ENCODE measurements around the gene AMDHD2. TPM values are rescaled to one million over a fixed set of nuclear protein-coding genes. Genes with fewer than 3 reads are reported as not detected.

AMDHD2 gene
- total RNA-seq, 1 experiment from 2014 or later: 67.2 TPM

GRCh38 chr16:2475413-2476344 is 44.5 kb upstream of the AMDHD2 start:
- Mint-ChIP-seq H3K27me3 (ENCODE audit: insufficient read depth, unreplicated experiment) (no peaks in the 10 kb centered on the region), H3K4me1 (ENCODE audit: low read depth, unreplicated experiment) (peaks cover 5% of the 10 kb centered on the region), H3K27ac (ENCODE audit: unreplicated experiment) (no peak overlapping the region), H3K4me3 (ENCODE audit: unreplicated experiment) (peak overlapping the region; percentile 73), H3K36me3 (ENCODE audit: insufficient read depth, unreplicated experiment) (peaks cover 16% of the 10 kb centered on the region), H3K9me3 (ENCODE audit: unreplicated experiment) (no peaks in the 10 kb centered on the region)
- Histone ChIP-seq H3K4me3 (ENCODE audit: low read depth, low read length) (peak overlapping the region; percentile 92), H3K36me3 (ENCODE audit: control insufficient read depth, insufficient read depth, low read length) (no peaks in the 10 kb centered on the region), H3K9me3 (no peaks in the 10 kb centered on the region), H3K4me1 (peaks cover 24% of the 10 kb centered on the region), H3K27me3 (replicated peaks; ENCODE audit: control insufficient read depth, insufficient read depth, low read length) (no peaks in the 10 kb centered on the region)
- intact Hi-C loops (cut with micrococcal nuclease; ENCODE audit: unreplicated experiment): loop anchor here (2.0 kb wide), 1 partner anchor 25 kb away; no protein-coding TSS in a partner anchor
- no peak for TF ChIP-seq CTCF (IDR thresholded peaks at IDR 0.05; ENCODE audit: insufficient read depth in 1 of 2, low read depth in 1 of 2, low read length in 1 of 2, severe bottlenecking in 1 of 2, unreplicated experiment in 1 of 2)
- ChIA-PET CTCF (interaction anchor here (1.7 kb wide), 1 partner anchor 26 kb away, joined by 8 read pairs; no protein-coding TSS in a partner anchor), POLR2A (interaction anchor here (1.3 kb wide), 1 partner anchor 16 kb away, joined by 4 read pairs; the partner anchor contains the start of gene TEDC2)
- DNase-seq: peak in 1 of 2 experiments; percentile 64
- BruUV-seq (replicated peaks): no TSS peak

DNA sequence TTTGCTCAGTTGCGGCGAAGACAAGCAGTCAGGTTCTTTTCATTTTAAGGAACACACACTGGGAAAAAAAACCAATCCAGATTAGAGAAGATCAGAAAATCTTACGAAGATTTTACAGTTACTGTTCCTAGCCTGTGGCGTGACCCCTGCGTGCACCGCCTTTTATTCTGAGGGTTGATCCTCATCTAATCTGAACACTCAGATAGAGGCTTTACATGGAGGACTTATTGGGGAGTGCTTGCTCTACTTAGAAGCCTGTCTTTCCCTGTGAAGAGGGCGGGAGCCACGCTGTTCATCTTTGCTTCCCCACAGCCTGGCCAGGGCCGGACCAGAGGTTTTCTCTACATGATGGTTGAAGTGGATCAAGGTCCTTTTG is 43.8 kb upstream of the AMDHD2 start:
- no peak overlapping the region for H3K4me3 ChIP-seq (ENCODE audit: low read depth, low read length)
- ChIA-PET CTCF (no interaction called here), POLR2A (no interaction called here)
- no peak for TF ChIP-seq CTCF (IDR thresholded peaks at IDR 0.05; ENCODE audit: insufficient read depth in 1 of 2, low read depth in 1 of 2, low read length in 1 of 2, severe bottlenecking in 1 of 2, unreplicated experiment in 1 of 2)
- no peaks in the 10 kb centered on the region for H3K27me3 Mint-ChIP-seq (ENCODE audit: insufficient read depth, unreplicated experiment)
- H3K9me3 ChIP-seq: no peaks in the 10 kb centered on the region
- no peaks in the 10 kb centered on the region for H3K36me3 ChIP-seq (ENCODE audit: control insufficient read depth, insufficient read depth, low read length)
- H3K4me1 ChIP-seq: peaks cover 24% of the 10 kb centered on the region
- peaks cover 16% of the 10 kb centered on the region for H3K36me3 Mint-ChIP-seq (ENCODE audit: insufficient read depth, unreplicated experiment)
- H3K27ac Mint-ChIP-seq (ENCODE audit: unreplicated experiment): no peak overlapping the region
- BruUV-seq (replicated peaks): no TSS peak
- DNase-seq: no peak
- H3K4me1 Mint-ChIP-seq (ENCODE audit: low read depth, unreplicated experiment): peaks cover 5% of the 10 kb centered on the region
- H3K27me3 ChIP-seq (replicated peaks; ENCODE audit: control insufficient read depth, insufficient read depth, low read length): no peaks in the 10 kb centered on the region
- intact Hi-C loops (cut with micrococcal nuclease; ENCODE audit: unreplicated experiment): no loop called here
- peak overlapping the region; percentile 73 for H3K4me3 Mint-ChIP-seq (ENCODE audit: unreplicated experiment)
- no peaks in the 10 kb centered on the region for H3K9me3 Mint-ChIP-seq (ENCODE audit: unreplicated experiment)

DNA sequence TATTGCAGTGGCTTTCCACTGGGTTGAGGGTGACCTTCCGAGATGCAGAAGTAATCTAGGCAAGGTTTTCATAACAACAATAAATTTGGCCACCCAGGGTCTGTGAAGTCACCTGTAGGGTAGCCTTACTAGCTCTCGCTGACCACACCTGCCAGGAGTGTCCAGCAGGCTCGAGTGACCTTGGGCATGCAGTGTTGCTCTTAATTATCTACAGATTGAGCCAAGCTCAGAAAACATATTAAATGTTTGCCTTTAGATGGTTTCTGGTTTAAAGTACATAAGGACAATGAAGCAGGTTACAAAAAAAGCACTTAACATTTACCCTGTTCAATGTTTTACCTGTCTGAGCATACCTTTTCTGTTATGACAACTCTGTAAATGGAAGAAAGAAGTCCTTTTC is 43.4 kb upstream of the AMDHD2 start:
- Histone ChIP-seq H3K27me3 (replicated peaks; ENCODE audit: control insufficient read depth, insufficient read depth, low read length) (no peaks in the 10 kb centered on the region), H3K4me1 (peaks cover 20% of the 10 kb centered on the region), H3K36me3 (ENCODE audit: control insufficient read depth, insufficient read depth, low read length) (no peaks in the 10 kb centered on the region), H3K9me3 (no peaks in the 10 kb centered on the region), H3K4me3 (ENCODE audit: low read depth, low read length) (no peak overlapping the region)
- ChIA-PET CTCF (interaction anchor here (0.6 kb wide), 1 partner anchor 25 kb away, joined by 3 read pairs; no protein-coding TSS in a partner anchor), POLR2A (interaction anchor here (0.5 kb wide), 1 partner anchor 38 kb away, joined by 3 read pairs; no protein-coding TSS in a partner anchor)
- TF ChIP-seq CTCF (IDR thresholded peaks at IDR 0.05; ENCODE audit: insufficient read depth in 1 of 2, low read depth in 1 of 2, low read length in 1 of 2, severe bottlenecking in 1 of 2, unreplicated experiment in 1 of 2): no peak
- Mint-ChIP-seq H3K4me3 (ENCODE audit: unreplicated experiment) (no peak overlapping the region), H3K36me3 (ENCODE audit: insufficient read depth, unreplicated experiment) (peaks cover 16% of the 10 kb centered on the region), H3K9me3 (ENCODE audit: unreplicated experiment) (no peaks in the 10 kb centered on the region), H3K27ac (ENCODE audit: unreplicated experiment) (no peak overlapping the region), H3K4me1 (ENCODE audit: low read depth, unreplicated experiment) (peaks cover 5% of the 10 kb centered on the region), H3K27me3 (ENCODE audit: insufficient read depth, unreplicated experiment) (no peaks in the 10 kb centered on the region)
- TSS peak; percentile 31 for BruUV-seq (replicated peaks)
- DNase-seq: no peak
- intact Hi-C loops (cut with micrococcal nuclease; ENCODE audit: unreplicated experiment): no loop called here

All from Caco-2 (cell line).